GM12872 (cell line): ENCODE measurements around the gene WDR27.

Experiments used
- CTCF ChIP-seq: IDR thresholded peaks from 3 replicates; pipeline ENCODE4 v1.5.1; 2011; ENCODE audit warnings: low read depth, mild to moderate bottlenecking, low read length, moderate library complexity; ENCODE audit not compliant: insufficient read depth

WDR27 gene

GRCh38 chr6:169625376-169625775 lies 76.5 kb downstream of the WDR27 start:
- no peak for TF ChIP-seq CTCF

DNA sequence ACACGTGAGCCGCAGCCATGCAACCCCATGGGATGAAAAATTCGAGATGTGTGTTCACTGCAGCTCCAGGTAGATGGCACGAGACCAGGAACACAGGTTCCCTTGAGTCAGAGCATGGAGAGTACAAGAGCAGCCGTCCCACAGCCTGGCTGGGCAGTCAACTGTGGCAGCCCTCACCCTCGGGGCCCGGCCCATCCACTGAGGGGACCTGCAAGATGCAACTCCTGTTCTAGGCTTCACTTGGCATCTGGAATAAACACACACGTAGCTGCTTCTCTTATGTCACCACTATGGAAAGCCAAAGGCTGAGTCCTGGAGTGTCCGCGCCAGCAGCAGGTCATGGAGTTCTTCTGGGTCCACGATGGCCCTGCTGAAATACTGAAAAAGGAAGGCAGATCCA lies 77.0 kb downstream of the WDR27 start:
- no peak for TF ChIP-seq CTCF

DNA sequence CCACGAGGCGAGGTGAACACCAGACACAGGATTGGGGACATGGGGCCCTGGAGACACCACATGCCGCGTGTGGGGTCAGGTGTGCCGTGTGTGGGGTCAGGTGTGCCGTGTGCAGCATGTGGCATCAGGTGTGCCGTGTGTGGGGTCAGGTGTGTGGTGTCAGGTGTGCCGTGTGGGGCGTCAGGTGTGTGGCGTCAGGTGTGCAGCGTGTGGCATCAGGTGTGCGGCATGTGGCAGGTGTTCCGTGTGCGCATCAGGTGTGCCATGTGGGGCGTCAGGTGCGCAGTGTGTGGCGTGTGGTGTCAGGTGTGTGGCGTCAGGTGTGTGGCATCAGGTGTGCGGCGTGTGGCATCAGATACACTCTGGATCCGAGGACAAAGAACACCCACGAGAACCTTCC lies 77.9 kb downstream of the WDR27 start:
- TF ChIP-seq CTCF = no peak

- no peak for TF ChIP-seq CTCF
Measured at GRCh38 chr6:169623343-169623742, 78.5 kb downstream of the WDR27 start.

DNA sequence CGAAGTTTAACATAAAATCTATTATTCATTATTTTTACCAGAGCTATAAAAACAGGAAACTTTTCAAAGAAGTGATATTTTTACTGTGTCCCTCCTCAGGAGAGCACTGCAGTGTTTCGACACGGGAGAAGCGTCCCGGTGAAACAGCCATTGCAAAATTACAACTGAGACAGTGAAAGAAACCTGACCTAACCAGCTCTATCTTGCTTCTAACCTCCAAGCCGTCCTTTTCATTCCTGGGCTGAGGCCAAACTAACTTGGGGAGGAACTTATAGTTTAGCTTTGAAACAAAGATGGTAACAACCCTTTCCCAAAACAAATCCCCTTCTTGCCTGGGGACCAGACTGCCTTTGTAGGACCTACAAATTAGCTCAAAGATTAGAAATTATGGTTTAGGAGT lies 79.2 kb downstream of the WDR27 start:
- no peak for TF ChIP-seq CTCF

DNA sequence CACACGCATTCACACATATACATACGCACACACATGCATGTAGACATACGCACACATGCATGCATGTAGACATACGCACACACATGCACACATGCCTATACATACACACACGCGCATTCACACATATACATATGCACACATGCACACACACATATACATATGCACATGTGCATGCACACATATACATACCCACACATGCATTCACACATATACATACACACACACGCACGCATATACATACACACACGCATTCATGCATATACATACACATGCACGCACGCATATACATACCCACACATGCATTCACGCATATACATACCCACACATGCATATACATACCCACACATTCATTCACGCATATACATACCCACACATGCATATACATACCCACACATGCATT lies 80.5 kb downstream of the WDR27 start:
- no peak for TF ChIP-seq CTCF

DNA sequence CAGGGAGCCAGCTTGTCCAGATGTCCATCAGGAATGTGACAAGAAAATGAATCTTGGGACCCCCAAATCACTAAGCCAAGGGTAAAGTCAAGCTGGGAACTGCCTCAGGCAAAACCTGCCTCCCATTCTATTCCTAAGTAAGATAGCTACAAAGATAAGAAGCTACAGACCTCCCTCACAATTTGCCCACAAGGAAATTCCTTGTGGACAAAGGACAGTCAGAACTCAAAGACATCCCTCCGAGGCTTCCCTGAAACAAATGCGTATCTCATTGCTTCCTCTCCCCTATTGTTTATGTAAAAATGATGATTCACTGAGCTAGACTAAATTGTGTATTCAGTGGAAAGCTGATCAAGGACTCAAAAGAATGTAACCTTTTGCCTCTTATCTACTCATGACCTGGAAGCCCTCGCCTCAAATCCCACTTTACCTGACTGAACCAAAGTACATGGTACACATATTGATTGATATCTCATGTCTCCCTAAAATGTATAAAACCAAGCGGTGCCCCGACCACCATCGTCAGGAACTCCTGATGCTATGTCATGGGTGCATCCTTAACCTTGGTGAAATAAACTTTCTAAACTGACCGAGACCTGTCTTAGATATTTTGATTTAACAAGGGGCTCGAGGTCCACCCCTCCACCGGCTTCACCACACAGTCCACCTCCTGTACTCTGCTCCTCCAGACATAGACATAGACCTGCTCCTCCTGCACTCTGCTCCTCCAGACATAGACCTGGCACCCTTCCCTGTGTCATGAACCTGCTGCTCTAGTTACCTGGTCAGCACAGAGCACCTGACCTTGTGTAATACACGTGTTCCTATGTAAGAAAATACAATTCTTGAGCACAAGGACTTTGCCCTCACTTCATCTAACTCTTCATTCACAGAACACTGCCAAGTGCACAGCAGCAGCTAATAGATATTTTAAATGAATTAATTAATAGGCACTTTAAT lies 81.4 kb downstream of the WDR27 start:
- TF ChIP-seq CTCF = no peak
